ACC112 (cell line): ENCODE results near the gene SERPINE3.

Experiments used
- H2AFZ ChIP-seq: fragments of 200-600 bp; sonication (generic); one replicate; pipeline ENCODE4 v1.6.0; 2017; ENCODE audit warnings: antibody characterized with exemption, low read length; ENCODE audit not compliant: unreplicated experiment
- H3K27ac ChIP-seq: fragments of 200-600 bp; sonication (generic); 2 replicates; pipeline ENCODE4 v1.5.1; 2014; ENCODE audit warnings: low read depth, mild to moderate bottlenecking, antibody characterized with exemption, low read length, moderate library complexity
- H3K27me3 ChIP-seq: fragments of 200-600 bp; sonication (generic); 2 replicates; pipeline ENCODE4 v1.6.1; 2014; ENCODE audit warnings: mild to moderate bottlenecking, antibody characterized with exemption, low read length, moderate library complexity, mixed read lengths; ENCODE audit not compliant: insufficient read depth
- H3K36me3 ChIP-seq: fragments of 200-600 bp; sonication (generic); 2 replicates; pipeline ENCODE4 v1.6.1; 2016; ENCODE audit warnings: mild to moderate bottlenecking, antibody characterized with exemption, low read length, moderate library complexity, mixed read lengths; ENCODE audit not compliant: insufficient read depth
- H3K4me1 ChIP-seq: fragments of 200-600 bp; sonication (generic); one replicate; pipeline ENCODE4 v1.6.1; 2016; ENCODE audit warnings: low read length, mixed read lengths; ENCODE audit not compliant: insufficient read depth, unreplicated experiment, control insufficient read depth
- H3K4me3 ChIP-seq: fragments of 200-600 bp; sonication (generic); 2 replicates; pipeline ENCODE4 v1.5.1; 2014; ENCODE audit warnings: mild to moderate bottlenecking, low read depth, low read length
- H3K79me2 ChIP-seq: fragments of 200-600 bp; sonication (generic); one replicate; pipeline ENCODE4 v1.6.0; 2016; ENCODE audit warnings: low read length; ENCODE audit not compliant: control insufficient read depth, unreplicated experiment, insufficient read depth

The SERPINE3 gene

DNA sequence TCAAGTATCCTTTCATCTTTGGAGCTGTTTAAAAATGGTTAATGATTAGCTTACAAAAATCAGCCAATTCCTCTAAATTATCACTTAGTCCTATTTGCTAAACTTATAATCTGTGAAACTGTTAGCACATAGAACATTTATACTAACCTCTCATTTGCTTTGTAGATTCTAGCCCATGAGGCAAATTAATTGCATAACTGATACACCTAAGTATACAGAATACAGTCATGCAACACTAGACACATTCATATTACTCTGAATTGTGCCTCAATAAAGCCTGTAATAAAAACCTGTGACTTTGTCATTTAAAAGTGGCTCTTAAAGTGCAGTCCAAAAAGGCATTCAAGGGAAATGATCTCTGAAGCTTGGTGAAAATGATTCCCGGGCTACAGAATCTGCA, 21.0 kb downstream of the SERPINE3 start:
- H3K79me2 ChIP-seq: no peaks in the 10 kb centered on the region
- no peaks in the 10 kb centered on the region for H3K27me3 ChIP-seq
- no peak overlapping the region for H3K4me3 ChIP-seq
- H2AFZ ChIP-seq: no peak overlapping the region
- H3K36me3 ChIP-seq: peaks cover 43% of the 10 kb centered on the region
- no peak overlapping the region for H3K27ac ChIP-seq
- H3K4me1 ChIP-seq: peaks cover 7% of the 10 kb centered on the region

DNA sequence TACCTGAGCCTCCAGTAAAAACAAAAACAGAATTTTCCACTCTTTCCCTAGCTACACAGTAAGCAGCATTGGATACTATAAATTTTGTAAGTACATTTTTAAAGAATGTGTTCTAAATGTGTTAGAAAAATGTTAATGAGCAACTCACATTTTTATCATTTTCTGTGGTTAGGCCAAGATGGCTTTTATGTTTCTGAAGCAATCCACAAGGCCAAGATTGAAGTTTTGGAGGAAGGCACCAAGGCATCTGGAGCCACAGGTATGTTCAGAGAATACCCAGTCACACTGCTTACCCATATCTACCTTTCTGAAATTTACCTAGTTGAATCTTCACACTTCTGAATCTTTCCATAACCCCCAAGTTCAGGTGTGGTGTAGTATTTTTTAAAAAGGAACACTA, 21.6 kb downstream of the SERPINE3 start:
- Histone ChIP-seq H3K27ac (no peak overlapping the region), H3K79me2 (no peaks in the 10 kb centered on the region), H3K36me3 (peaks cover 45% of the 10 kb centered on the region), H3K4me3 (no peak overlapping the region), H3K4me1 (peaks cover 7% of the 10 kb centered on the region), H2AFZ (no peak overlapping the region), H3K27me3 (no peaks in the 10 kb centered on the region)

DNA sequence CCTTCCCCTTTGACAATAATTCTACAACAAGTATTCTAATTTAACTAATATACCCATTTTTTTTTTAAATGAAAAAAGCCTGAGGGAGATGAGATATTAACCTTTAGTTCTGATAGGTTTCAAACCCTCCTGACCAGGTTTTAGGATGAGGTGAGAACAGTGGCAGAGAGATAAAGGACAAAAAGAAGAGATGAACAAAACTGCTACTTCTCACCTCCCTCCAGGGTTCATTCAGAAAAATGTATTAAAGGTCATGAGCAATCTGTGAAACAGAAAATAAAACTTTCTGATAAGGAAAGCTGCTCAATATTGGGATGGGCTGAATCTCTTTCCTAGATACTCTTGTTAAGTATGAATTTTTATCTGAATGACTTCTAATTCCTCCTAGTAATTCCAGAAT, 24.1 kb downstream of the SERPINE3 start:
- Histone ChIP-seq H3K36me3 (peaks cover 53% of the 10 kb centered on the region), H2AFZ (no peak overlapping the region), H3K4me3 (no peak overlapping the region), H3K4me1 (peaks cover 7% of the 10 kb centered on the region), H3K27ac (no peak overlapping the region), H3K27me3 (no peaks in the 10 kb centered on the region), H3K79me2 (no peaks in the 10 kb centered on the region)

DNA sequence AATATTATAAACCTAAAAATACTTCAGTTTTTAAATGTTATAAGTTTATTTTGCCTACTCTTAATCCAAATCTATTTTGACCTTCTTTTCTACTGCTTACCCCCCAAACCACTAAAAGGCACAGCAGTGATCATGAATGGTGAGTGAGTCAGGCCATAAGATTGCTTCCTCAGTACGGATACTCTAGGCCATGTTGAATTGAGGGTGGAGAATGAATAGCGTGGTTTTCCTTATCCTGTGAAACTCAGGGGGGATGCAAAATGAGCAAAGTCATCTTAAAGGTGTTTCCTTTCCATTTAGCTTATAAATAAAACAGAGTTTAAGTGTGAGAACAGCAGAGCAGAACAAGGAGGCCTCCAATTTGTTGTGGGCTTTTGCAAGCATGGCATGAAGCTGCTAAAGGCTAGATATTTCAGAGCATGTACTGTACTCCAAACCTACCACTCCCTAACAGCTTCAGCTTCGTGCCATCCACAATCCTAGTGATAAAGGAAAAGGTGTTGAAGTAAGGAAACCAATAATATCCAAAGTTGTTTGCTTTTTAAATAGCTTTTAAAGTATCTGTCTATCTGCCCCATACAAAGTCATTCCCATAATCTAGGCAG, 25.0 kb downstream of the SERPINE3 start:
- Histone ChIP-seq H3K4me3 (no peak overlapping the region), H3K27me3 (no peaks in the 10 kb centered on the region), H3K27ac (peak overlapping the region; percentile 9; the same call in 1 of the 2 replicates), H3K36me3 (peaks cover 53% of the 10 kb centered on the region), H3K79me2 (no peaks in the 10 kb centered on the region), H3K4me1 (peaks cover 7% of the 10 kb centered on the region), H2AFZ (no peak overlapping the region)

DNA sequence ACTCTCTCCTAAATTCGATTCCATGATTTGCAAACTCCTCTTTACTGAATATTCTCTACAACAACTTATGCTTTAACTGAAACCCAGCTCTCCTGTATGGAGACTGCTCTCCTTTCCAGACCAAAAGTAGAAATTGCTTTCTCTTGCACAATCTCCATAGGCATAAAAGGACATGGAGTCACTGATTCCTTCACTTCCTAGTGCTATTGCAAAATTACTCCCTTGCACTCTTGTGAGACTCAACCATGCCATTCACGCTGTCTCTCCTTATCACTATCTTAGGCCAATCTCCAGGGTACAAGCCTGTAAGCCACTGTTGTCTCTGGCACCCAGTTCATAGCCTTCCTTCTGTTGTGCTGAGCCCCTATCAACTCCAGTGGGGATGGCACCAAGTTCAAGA, 30.6 kb downstream of the SERPINE3 start:
- H3K4me1 ChIP-seq: peaks cover 13% of the 10 kb centered on the region
- no peaks in the 10 kb centered on the region for H3K79me2 ChIP-seq
- no peak overlapping the region for H3K4me3 ChIP-seq
- peak overlapping the region; percentile 52 for H3K27ac ChIP-seq
- H3K27me3 ChIP-seq: no peaks in the 10 kb centered on the region
- H2AFZ ChIP-seq: no peak overlapping the region
- peaks cover 40% of the 10 kb centered on the region for H3K36me3 ChIP-seq

DNA sequence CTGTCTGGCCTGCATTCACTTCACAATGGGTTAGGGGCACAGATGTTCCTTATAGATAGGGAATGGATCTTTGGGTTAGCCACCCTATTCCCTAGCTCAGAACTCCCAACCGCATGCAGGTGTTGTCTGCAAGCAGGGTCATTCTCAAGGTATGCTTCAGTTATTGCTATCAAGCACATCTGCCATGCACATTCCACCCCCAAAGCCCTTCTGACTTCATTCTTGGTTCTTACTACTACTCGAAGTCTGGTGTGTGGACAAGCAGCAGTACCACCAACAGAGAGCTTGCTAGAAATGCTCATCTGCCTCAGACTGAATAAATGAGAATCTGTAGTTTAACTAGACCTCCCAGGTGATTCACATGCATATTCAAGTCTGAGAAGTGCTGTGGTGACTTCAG, 31.3 kb downstream of the SERPINE3 start:
- peaks cover 42% of the 10 kb centered on the region for H3K36me3 ChIP-seq

DNA sequence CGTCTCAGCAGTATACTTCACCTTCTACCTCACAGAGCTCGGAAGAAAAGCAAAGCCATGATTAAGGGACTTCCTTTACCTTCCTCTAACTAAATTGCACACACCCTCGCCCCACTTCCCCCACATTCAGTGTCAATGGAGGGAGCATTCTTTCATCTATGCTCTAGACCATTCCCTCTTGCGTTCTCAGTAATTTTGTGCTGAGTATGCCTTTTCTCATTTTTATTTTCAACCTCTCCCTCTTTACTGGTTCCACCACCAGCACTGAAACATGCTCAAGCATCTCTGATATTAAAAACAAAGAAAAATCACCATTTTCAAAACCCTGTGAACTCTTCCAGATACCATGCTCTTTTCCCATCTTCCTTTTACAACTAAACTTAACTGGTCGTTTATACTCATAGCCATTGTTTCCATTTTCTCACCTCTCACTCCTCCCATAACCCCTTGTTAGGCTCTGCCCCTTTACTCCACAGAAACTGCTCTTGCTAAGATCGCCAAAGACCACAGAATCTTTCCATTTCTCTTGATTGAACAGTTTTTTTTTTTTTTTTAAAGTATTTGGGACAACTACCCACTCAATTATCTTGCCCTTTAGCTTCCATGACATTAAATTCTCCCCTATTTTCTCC, 32.4 kb downstream of the SERPINE3 start:
- H3K79me2 ChIP-seq: no peaks in the 10 kb centered on the region

More for the DNA sequence above, 31.3 kb downstream of the SERPINE3 start:
- Histone ChIP-seq H3K4me3 (no peak overlapping the region), H3K4me1 (peaks cover 13% of the 10 kb centered on the region), H3K27ac (no peak overlapping the region; the same call in 1 of the 2 replicates), H3K79me2 (no peaks in the 10 kb centered on the region), H3K27me3 (no peaks in the 10 kb centered on the region), H2AFZ (no peak overlapping the region)

DNA sequence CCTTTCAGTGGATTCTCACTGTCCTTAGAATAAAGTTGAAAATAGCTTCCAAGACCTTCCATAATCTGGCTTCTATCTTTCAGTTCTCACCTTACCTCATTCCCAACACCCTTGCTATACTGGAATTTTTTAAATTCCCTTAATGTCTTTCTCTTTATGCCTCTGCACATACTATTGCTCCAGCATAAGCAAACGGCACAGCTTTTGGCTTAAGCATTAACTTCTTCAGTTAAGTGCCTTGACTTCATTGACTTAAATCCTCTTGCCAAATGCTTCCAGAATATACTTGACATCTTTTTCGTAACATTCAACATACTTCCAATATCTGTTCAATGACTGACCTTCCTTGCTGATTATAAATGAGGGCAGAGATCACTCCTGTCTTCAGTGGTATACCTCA, 34.0 kb downstream of the SERPINE3 start:
- H3K4me1 ChIP-seq: peaks cover 13% of the 10 kb centered on the region
- H2AFZ ChIP-seq: no peak overlapping the region
- H3K36me3 ChIP-seq: peaks cover 51% of the 10 kb centered on the region
- no peak overlapping the region for H3K4me3 ChIP-seq
- no peaks in the 10 kb centered on the region for H3K27me3 ChIP-seq
- no peak overlapping the region for H3K27ac ChIP-seq
- H3K79me2 ChIP-seq: no peaks in the 10 kb centered on the region

More for the DNA sequence above, 32.4 kb downstream of the SERPINE3 start:
- no peak overlapping the region for H3K27ac ChIP-seq
- H3K36me3 ChIP-seq: peaks cover 47% of the 10 kb centered on the region
- H3K4me1 ChIP-seq: peaks cover 13% of the 10 kb centered on the region
- H3K4me3 ChIP-seq: no peak overlapping the region
- no peaks in the 10 kb centered on the region for H3K27me3 ChIP-seq
- H2AFZ ChIP-seq: no peak overlapping the region

DNA sequence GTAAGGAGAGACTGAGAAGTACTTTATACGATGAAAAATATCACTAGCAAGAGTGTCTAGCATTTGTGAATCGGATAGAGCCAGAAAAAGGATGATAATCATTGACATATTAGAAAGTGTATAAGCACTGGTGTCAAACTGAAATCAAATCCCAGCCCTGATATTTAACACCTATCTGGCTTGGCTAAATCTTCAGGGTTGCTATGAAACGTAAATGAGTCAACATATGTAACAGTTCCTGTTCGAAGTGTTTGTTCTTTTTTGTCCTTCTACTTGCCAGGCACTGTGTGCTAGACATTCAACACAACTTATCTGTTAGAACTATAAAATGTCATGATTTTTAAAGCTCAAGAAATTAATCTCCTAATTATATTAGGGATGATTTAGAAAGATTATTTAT, 40.8 kb downstream of the SERPINE3 start:
- Histone ChIP-seq H3K4me1 (peaks cover 8% of the 10 kb centered on the region), H3K4me3 (no peak overlapping the region), H3K27me3 (no peaks in the 10 kb centered on the region), H2AFZ (no peak overlapping the region), H3K79me2 (peaks cover 10% of the 10 kb centered on the region), H3K27ac (peak overlapping the region; percentile 40), H3K36me3 (peaks cover 43% of the 10 kb centered on the region)

DNA sequence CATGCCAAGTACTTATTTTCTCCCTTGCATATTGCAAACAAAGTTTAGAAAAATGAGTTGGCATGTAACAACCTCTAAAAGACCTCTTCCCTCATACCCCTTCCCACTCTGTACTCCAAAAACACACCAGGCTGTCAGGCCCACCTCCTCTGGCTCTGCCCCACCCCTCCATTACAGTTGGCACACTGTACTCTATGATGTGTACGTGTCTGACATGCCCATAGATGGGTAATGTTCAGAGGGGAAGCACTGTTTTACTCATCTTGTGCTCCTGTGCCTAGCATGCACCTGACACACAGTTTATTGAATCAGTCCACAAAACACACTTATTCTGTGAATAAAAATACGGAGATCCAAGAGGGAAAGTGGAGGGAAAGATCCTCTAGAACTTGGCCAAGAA, 45.6 kb downstream of the SERPINE3 start:
- Histone ChIP-seq H3K36me3 (peaks cover 20% of the 10 kb centered on the region), H2AFZ (no peak overlapping the region), H3K4me1 (peaks cover 7% of the 10 kb centered on the region), H3K27ac (no peak overlapping the region), H3K4me3 (no peak overlapping the region), H3K27me3 (no peaks in the 10 kb centered on the region), H3K79me2 (peaks cover 19% of the 10 kb centered on the region)

DNA sequence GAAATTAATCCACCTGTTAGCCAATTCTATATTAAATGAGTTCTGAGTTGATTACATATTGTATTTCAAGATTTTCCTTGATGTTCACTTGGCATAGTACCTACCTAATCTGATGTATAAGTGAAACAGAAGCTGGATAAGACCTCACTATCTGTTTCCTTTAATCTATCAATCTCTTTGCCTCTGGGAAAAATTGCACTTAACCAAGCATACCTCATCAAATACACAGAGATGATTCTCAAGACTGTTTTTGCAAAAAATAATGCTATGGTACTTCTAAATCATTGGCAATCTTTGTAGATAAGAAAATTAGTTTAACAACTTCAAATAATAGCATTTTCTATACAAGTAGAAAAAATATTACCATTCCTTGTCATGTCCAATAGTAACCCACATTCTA, 55.2 kb downstream of the SERPINE3 start:
- H3K4me3 ChIP-seq: no peak overlapping the region
- H3K36me3 ChIP-seq: peaks cover 7% of the 10 kb centered on the region; the same call in 1 of the 2 replicates
- no peaks in the 10 kb centered on the region for H3K27me3 ChIP-seq
- H3K79me2 ChIP-seq: peaks cover 80% of the 10 kb centered on the region
- H3K27ac ChIP-seq: no peak overlapping the region
- H2AFZ ChIP-seq: no peak overlapping the region
- peaks cover 22% of the 10 kb centered on the region for H3K4me1 ChIP-seq
